GM19328 (cell line): ENCODE results near the gene PLPP4.
"Not testable (repeated sequence)": the region's sequence is repeated elsewhere in the genome, so short reads cannot be mapped to it uniquely, and the experiment has no call there.

ENCODE experiments used
- ATAC-seq: cut with Tn5 transposase; IDR thresholded peaks from one replicate; pipeline ENCODE4 v1.9.1; 2021; ENCODE audit warnings: mild to moderate bottlenecking, moderate library complexity; ENCODE audit not compliant: unreplicated experiment

PLPP4 gene

DNA sequence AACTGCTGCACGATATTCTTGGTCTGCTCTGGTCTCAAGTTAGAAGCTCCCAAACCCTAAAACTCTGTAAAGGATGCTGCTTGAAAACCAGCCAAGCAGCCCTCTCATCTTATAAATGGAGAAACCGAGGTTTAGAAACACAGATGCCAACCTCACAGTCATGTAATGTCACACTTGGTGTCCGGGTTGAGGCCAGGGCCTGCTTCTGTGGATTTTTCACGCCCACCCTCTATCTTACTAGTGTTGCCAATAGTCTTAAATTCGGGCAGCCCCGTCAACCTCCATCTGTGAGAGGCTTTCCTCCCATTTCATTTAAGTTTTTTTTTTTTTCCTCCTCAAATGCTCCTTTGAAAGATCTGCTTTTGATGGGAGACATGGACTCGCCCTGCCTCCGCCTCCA, 28.9 kb downstream of the PLPP4 start:
- ATAC-seq: no peak

DNA sequence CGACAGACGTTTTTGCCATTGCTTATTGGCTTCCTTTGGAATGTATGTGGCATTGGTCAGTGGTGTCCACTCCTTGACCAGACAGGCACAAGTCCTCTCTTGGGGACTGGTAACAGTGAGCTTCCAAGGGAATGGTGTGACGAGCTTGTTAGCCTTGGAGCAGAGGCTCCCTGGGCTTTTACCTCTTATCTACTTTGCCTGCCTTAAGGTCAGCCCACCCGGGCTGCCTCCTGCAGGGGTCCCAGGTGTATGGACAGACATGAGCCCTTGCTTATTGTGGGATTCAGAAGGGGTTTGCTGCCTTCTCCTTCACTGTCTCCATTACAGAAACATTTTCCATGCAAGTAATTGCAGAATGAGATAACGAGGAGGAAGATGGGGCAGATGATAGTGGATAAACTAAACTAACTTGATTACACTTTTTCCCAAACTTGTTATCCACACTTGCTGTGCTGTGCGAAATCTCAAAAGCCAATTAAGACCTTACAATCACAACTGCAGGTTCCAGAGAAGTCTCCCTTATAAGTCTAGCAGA, 29.7 kb downstream of the PLPP4 start:
- no peak for ATAC-seq

DNA sequence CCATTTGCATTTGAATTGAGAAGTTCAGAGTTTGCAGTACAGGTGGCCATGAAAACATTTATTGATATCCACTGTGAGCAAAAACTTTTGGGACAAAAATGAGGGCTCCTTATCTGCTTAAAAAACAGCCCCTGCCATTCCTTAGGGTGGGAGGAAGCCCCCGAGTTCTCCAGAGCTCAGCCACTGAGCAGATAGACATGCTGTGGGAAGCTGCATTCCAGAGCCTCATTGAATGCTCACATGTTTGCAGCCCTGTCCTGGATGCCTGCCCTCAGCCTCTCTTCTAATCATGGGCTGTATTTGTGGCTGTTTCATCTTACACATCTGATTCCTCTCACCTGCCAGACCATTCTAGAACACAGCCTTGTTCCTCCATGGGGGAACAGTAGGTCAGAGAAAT, 33.3 kb downstream of the PLPP4 start:
- ATAC-seq: no peak

DNA sequence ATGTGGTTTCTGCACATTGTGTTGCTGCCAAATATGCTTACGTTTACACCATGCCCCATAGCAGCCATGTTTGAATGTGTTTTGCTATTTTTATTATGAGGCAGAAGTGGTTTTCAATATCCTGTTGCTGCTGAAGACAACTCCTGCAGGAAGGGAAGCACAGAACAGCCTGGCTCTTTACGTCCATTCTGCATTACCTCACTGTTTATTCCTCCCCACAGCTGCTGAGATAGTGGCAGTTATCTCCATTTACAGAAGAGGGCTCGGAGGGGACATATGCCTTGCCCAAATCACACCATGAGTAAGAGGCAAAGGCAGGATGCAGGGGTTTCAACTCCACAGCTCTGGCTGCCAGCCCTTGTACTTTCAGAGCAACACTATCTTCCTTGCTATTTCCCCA, 35.3 kb downstream of the PLPP4 start:
- no peak for ATAC-seq

DNA sequence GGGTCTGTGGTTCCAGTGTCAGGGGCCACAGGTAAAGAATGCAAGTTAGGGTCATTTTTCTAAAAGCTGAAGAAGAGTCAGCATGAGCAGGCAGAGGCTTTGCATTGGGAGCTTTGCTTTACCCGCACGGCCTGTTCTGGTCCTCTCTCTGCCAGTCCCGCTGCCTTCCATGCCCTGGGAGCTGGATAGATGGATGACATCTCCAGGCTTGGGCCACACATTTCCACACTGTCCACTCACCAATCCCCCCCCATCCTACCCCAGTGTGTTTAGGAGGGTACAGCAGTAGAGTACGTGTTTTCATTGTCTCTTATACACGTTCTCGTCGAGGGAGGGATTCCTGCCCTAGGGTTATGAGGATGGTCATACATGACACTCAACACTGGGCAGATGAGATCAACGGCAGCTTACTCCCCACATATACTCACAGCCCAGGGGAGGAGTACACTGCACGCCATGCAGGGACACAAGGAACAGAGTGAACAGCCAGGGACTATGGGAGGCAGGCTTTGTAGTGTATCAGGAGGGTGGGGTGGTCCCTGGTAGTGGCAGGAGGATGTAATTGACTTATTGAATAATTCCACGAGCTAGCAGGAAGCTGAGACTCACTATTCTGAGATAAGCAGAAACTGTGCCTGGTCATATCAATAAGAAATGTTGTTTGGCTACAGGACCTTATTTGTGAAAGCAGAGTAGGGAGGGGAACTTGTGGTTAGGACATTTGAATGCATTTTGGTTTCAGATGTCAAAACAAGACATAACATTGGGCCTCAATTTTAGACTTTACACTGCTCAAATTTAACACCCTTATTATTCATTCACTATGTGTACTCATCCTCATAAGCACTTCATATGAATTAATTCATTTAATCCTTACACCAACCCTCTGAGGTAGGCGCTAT, 36.6 kb downstream of the PLPP4 start:
- peak; percentile 81 for ATAC-seq

DNA sequence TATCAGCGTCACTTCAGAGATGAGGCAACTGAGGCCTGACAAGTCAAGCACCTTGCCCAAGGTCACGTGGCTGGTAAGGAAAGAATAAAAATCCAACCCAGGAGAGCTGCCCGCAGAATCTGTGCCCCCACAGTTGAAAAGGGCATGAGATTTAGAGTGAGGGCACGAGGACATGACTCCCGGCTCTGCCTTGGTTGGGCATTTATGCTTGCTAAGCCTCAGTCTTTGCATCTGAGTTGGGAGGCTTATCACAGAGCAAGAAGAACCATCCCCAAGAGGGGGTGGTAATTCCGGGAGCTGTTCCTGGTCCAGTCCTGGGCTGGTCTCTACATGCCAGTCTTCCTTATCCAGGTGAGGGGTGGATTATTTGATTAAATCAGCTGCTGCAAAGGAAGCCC, 37.3 kb downstream of the PLPP4 start:
- no peak for ATAC-seq

DNA sequence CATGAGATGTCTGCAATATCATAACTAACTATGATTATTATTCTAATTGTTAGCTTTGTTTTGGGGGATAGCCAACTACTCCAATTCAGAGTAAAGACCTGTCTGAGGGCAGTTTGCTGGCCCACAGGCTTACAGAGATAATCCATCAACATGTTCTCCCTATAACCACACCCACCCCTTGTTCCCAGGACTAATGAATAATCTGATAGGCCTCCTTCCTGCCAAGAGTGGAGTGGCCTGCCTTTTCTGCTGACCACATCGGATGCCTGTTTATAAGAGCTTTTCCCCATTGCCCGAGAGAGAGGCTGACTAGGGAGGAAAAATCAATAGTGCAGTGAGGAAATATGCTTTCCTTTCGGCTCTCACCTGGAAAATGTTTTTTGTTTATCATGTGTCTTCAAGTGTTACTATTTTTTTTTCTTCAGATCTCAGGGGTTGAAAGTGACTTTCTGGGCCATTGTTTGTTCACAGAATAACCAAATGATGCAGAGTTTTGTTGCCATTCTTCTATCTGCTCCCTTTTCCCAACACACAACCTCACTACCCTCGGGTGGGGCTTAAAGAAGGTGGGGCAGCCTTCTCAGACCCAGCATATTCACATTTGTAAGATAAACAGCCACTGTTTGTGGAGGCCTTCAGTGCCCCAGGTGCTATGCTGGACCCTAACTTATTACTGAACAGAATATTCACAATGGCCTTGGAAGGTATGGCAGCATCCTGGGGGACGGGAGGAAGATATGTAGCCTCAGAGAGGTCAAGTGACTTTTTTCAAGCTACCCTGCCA, 38.4 kb downstream of the PLPP4 start:
- ATAC-seq: no peak

DNA sequence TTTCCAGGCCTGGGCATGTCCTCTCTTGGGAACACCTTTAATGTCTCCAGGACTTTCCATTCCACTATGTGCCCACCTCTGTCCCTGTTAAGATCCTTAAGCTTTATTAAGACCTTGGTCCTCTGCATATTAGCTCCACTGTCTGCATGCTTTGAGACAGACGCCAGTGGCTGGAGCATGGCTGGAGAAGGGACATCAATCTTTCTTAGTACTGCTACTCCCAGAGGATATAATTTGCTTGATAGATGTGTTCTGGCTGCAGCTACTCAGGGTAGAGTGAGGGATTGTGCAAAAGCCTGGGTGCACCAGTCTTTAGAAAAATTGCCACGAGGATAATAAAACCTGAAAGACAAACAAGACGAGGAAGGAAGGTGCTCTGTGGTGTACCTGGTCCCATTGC, 42.9 kb downstream of the PLPP4 start:
- ATAC-seq: no peak

DNA sequence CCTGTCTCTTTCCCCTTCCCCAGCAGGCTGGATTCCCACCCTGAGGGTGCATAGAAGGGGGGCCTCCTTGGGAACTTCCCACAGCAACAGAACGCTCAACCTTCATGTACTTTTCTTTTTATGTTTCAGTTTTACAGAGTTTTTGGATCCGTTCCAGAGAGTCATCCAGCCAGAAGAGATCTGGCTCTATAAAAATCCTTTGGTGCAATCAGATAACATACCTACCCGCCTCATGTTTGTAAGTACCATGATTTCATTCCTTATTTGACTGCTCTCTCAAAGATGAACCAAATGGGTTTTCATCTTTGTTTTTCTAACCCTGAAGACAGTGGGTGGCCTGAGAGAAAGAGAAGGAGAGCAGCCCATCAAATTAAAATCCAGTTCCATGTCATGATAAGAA, 46.7 kb downstream of the PLPP4 start:
- ATAC-seq: no peak

DNA sequence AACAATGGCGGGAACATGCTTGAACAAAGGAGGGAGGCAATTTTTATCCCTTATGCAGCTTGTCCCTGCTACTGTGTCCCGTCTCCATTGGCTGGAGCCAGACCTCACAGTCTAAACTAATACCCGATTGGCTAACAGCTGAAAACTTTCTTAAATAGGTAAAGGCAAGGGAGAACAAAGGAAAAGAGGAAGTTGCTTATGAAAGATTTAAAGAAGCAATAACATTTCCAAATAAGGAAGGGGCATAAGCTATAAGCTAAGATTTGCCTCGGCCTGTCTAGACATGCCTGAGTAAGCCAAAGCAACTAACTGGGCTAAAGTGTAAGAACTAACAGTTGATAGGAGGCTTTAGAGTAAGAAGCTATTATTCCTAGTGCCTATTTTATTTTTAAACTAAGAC, 47.2 kb downstream of the PLPP4 start:
- not testable (repeated sequence) for ATAC-seq

DNA sequence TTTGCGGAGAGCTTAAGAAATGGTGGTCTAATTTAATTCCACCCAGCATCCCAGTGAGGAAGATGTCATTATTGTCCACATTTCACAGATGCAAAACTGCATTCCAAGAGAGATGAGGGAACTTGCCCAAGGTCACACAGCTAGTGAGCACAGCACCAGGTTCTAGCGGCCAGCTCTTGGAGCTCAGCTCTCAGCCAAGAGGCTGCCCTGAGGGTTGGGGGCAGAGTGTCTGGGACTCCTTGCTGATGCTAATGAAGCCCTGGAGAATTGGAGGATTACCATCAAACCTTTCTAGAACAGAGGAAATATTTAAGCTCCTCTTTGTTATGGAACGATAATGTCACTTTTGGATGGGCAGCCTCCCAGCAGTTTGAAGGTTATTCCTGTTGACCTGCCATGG, 48.0 kb downstream of the PLPP4 start:
- ATAC-seq: no peak

DNA sequence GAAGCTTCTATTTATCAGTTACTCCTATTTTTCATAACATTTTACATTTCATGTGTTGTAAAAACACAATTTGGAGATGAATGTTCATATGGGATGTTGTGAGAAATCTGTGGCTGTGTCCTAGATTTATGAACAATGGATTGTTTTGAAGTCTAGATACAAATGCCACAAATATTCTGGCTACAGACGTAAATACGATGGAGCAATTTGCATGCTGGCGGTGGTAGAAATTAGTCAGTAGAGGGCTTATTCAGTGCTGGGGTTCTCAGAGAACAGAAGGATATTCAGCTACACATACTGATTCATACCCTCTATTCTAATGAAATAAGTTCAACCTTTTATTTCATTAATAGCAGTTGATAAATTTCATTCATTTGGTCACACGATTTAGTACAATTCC, 48.8 kb downstream of the PLPP4 start:
- no peak for ATAC-seq

DNA sequence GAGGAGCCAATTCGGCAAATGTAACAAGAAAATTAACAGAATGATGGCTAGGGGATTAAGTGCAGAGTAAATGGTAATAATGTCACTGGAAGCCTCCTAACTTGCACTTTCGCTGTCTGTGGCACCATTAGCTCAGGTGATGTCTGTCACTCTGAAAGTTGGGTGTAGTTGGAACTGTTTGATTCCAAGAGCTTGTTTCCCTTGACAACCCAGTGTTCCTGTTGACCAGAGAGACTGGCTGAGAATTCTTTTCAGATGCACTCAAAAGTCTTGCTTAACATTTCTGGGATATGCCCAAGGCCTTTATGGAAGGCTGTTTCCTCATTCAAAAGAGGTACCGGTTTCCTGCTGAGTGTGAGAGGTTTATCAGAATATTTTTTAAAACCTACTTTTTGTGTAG, 49.6 kb downstream of the PLPP4 start:
- no peak for ATAC-seq

DNA sequence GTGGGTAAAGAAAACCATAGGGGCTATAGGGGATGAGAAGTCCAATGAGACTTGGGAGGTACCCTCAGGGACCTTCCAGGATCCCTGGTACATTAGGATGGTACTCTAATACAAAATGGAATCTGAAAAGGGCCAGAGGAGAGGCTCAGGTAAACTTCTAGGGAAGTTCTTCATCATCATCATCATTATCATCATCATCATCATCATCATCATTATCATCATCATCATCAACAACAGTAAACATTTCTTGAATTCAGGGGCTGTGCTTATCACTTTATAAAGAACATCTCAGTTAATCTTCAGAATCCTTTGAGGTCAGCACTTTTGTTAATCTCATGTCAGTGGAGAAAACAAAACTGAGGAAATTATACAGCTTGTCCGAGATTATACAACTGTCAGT, 50.1 kb downstream of the PLPP4 start:
- no peak for ATAC-seq

DNA sequence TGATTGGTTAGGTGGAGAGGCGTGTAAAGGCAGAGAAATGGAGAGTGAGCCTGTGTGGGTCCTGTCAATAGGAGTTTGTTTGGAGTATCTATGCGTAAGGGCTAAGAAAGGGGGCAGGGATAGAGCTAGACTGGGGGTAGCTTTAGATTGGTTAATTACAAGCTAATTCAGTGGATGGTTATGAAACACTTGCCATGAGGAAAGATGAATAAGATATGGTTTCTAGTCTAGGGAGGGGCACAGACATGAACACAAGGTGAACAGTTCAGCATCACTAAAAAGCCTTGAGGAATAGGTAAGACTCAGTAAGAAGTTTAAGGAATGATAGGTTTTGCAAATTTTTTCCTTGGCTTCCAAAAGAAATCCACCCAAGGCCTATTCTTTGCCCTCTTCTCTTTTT, 50.6 kb downstream of the PLPP4 start:
- no peak for ATAC-seq

DNA sequence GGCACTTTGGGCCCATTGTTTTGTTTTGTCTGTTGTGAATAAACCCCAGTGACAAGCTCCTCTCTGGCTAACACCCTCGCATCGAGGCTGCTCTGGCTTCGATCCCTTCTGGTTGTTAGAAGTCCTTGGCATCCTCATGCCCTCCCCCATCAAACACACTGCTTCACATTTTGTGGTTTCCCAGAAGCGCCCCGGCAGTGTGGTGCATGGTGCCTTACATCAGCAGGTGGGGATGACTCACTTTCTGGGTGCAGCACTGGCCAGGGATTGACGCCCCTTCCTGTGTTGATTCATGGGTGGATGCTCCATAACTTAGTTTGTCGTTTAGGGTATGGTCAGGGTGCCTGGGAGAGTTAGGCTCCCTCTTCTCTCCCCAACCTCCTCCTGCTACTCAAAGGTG, 51.4 kb downstream of the PLPP4 start:
- no peak for ATAC-seq

DNA sequence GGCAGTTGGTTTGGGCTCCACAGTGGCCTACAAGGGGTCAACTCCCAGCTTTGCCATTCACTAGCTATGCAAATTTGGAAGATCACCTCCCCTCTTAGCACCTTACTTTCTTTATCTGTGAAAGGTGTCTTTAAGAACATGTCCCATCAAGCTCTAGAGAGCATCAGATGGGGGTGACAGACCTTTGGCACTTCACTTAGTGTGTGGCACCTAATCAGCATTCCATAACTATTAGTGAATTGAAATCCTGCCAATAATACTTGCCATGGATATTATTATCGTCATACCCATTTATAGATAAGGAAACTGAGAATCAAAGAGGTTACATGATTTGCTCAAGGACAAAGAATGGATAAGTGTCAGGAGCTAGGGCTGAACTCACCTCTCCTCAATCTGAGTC, 51.9 kb downstream of the PLPP4 start:
- no peak for ATAC-seq

DNA sequence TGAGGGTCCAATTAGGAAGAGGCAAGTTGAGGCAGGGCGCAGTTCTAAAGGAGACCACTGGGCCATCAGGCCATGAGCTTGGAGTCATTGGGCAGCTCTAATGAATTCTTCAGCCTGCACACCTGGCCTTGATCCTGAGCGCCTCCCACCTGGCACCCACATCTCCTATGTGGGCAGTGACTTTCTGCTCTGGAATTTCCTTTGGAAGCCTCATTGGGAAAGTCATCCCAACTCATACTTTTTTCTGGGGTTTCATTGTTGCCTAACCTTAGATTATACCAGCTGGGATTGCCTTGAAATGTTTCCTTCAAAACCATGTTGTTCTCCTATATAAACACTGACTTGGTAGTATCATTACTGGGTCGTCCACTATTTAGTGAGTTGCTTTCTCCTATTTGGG, 54.1 kb downstream of the PLPP4 start:
- ATAC-seq: no peak

DNA sequence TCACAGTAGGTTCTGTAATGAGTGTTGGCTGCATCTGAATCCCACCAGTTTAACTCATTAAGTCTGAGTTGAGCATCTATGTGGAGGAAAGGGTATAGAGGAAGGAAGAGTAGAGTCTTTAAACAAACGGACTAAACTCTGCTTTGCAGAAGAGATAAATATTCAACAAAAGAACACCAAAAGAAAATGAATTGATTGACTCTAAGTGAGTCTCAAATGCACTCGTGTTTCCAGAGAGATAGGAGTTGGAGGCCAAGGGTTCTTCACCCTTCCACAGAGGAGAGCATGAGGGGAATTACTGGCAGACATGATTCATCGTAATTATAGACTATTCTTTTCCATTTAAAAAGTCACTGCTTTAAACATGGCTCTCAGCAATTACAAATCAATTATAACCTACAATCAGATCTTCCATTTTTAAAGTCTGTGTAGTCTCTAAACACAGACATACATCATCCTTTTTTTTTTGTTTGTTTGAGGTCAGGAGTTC, 56.3 kb downstream of the PLPP4 start:
- ATAC-seq: no peak

DNA sequence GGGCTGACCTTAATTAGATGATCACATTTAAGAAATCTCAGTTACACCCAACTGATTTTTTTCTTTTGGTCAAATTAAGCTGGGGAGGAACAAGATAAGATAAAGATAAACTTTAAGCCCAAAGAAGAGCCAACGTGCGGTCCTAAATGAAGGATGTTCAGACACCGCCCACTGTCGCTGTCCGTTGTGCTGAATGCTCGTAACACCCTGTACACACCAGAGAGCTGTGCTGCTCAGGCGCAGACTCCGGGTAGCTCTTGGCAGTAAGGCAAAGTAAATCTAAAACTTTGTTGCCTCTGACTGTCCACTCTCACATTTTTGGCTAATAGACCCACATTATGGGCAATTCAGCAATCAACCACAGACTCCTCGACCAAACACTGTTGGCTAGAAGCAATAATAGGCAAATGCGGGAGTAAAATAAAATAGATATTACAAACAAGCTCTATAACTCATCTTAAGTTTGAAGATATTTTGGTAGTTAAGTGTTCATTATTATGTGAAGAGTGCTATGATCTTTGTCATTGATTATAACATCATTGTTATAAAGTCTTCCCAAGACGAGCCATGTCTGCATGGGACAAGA, 57.1 kb downstream of the PLPP4 start:
- ATAC-seq: no peak

DNA sequence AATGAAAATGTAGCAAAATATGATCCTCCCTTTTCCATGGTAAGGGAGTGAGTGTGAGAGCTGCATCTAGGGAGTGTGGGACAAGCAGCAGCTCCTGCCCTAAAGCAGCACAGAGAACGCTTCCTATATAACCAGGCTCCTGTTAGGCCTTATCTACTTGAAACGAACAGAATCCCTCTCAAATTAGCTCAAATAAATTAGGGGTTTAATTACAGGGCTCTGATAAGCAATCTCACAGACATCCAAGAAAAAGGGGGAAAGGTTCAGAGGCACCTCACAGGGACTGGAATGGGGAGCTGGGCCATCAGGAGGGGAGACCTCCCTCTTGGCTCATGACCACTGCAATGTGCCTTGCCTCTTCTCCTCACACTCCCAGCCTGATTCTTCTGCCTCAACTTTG, 57.9 kb downstream of the PLPP4 start:
- ATAC-seq: no peak
